Measurements from ENCODE around the gene MYO5C. TPM values are rescaled to one million over a fixed set of nuclear protein-coding genes. Genes with fewer than 3 reads are reported as not detected.

The MYO5C gene
- total RNA-seq, 1 donor = 41.2 TPM

DNA sequence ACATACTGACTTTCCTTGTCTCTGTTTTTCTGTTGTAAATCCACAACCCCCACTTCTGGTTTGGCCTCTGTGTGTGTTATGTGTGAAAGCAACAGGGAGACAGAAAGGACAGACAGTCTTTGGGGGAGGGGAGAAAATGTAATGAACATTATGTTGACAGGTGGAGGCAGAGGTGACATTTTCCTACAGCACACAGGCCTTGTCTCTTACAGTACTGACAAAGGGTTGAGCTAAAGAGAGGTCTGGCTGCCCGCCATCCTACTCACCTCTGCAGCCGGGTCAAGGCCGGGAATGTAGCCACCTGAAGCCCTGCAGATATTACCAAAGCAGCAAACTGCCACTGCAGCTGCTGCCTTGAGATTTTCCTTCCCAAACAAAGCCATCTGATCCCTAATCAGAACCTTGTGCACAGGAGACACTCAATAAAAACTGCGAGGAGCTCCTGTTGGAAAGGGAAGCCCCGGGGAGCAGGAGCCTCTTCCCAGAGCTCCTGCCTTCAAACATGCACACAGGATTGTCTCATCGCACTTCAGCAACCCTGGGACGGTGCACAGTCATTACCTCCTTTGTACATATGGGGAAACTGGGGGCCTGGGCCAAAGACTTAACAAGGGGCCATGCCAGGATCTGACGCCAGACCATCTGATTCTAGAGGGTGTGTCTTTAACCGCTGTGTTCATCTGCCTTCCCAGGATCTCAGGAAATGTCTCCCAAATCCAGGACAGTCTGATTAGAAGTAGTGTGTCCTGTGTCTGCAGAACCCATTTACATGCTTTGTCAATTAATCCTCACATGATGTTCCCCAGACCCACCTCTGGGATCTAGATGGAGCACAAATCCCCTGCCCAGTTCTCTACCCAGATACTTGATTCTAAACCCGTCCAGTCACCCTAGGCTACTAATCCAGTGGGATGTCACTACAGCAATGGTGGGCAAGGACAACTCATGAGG lies 14.2 kb downstream of the MYO5C start:
- DNase-seq (ENCODE audit: low read depth in 2 of 3, low spot score in 2 of 3) = no peak

DNA sequence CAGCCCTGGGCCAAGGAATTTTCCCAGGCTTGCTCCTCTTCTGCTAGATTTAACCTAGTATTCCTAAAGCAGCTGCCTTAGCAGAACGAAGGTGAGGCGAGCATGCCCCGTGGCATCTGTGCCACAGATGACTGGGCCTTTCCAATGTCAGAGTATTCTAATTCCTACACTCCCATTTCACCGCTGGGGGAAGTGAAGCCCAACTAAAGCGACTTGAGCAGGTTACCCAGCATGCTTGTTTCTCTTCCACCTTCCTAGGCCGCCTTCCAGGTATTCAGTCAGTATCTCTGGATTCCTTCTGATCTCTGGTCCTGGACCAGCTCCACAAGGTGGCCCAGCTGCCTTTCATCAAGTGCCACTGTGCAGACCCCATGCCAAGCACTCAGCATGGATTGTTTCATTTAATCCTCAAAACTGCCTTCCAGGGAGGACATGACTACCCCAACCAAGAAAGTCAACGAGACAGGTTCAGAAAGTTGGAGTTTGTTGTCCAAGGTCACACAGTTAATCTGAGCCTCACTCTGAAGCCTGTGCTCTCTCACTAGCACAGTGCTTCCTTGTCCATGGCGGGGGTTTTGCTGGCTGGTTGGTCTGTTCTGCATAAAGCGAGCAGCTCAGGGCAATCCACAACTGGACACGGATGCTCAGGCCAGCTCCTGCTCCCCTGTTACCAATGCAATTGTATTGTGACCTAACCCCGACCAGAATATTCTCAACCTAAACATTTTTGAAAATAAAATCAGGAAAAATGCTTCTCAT lies 15.1 kb downstream of the MYO5C start:
- no peak for DNase-seq (ENCODE audit: low read depth in 2 of 3, low spot score in 2 of 3)

DNA sequence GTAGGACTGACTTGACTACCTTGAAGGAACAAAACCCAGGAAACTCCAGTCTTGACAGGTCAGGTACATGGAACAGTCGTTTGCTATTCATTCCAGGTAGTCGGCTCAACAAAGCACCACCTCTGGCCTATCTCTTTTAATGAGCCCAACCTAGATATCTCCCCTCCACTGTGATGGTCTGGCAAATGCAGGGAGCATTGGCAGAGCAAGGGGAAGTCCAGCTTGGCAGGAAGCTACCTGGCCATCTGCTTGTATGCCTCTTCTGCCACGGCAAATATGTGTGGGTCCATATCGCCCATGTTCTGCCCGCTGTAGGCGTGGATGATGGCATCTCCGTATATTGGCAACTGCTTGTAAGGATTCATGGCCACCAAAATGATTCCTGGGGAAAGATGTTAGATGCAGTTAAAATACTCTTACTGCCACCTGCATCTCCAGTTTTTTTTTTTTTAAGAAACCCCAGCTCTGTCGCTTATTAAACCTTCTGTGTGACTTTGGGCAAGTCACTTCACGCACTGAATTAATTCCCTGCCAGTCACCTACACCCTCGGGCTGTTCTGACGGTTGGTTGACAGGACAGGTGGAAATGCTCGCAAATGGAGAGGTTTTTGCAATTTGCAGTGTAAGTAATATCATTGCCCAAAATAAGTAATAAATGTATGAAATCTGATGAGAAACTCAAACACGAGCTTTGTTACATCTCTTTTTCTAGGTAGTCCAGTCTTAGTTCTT lies 16.8 kb downstream of the MYO5C start:
- DNase-seq (ENCODE audit: low read depth in 2 of 3, low spot score in 2 of 3) = no peak

DNA sequence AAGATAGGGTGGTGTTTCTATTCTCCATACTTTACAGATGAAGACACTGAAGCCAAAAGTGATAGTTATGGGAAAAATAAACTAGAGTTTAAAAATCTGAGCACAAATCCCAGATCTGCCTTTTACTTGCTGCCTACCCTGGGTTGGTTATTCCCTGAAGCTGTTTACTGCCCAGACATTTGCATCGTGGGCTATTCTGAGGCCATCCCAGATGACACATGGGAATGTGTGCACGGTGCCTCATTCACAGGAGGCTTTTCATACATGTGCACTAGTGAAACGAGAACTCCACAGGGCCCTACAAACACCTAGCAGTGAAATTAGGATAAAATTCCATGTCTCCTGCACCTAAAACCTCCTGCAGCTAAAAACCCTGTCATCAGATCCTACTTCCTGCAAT lies 17.5 kb downstream of the MYO5C start:
- no peak for DNase-seq (ENCODE audit: low read depth in 2 of 3, low spot score in 2 of 3)

DNA sequence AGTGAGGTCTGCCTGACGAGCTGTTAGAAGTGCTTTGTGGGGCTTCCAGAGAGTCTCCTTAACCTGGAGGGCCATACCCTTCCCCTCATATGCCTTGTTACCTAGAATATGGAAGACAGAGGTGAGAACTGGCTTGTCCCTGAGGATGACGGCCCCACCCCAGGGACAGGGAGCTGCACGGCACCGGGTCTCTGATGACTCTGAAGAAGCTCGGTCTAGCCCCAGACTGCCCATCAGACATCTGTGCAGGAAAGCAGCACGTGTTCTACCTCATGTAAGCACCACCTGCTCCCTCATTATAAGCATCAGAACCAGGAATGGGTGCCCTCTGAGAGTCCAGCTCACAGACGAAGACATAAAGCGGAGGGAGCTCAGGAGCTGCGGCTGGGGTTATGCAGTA lies 18.0 kb downstream of the MYO5C start:
- no peak for DNase-seq (ENCODE audit: low read depth in 2 of 3, low spot score in 2 of 3)

DNA sequence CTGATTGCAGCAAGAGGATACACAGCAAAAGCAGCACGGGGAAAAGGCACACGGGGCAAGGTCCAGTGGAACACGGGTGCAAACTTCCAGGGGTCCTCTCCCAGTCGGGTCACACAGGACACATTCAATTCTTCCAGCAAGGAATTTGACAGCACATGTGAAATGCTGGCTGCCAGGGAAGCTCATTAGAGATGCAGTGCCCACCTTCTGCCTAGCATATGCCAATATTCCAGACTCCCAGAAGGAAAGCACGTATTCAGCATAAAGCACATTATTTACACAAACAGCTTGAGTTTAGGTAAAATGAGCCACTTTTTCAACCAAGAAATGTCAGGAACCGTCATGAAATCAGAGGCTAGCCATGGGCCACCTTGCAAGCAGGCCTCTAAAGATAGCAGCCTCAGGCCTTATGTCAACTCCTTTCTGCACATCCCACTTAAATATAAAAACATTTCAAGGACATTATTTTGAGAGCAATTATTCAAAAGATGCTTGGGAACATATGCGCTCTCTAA lies 19.3 kb downstream of the MYO5C start:
- DNase-seq (ENCODE audit: low read depth in 2 of 3, low spot score in 2 of 3) = no peak

DNA sequence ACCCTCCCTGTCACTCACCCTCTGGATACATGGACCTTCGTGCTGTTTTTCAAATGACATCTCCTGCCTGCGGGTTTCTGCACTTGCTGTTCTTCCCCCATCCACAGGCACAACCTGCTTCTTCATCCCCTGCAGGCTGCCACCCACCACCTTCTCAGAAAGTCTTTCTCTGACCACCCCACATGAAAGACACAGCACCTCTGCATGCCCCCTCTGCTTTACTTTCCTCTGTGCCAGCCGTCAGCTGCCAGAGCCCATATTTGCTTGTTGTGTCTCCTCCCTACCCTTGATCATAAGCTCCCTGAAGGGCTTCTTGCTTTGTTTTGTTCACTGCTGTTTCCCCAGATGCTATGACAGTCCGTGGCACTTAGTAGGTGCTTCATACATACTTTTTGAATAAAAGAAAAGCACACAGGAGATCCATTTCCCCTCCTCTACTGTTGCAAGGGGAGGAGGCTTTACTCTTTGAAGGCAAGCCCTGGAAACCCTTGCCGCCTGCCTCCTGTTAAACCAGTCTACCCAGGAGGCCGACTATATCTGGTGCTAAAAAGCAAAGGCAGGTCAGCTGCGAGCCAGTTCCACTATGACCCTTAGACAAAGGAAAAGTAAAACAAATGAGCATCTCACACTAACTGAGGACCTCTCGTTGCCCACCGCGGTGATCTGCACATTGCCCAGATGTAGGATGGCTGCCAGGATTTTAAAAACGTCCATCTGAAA lies 31.9 kb downstream of the MYO5C start:
- DNase-seq (ENCODE audit: low read depth in 2 of 3, low spot score in 2 of 3) = no peak

DNA sequence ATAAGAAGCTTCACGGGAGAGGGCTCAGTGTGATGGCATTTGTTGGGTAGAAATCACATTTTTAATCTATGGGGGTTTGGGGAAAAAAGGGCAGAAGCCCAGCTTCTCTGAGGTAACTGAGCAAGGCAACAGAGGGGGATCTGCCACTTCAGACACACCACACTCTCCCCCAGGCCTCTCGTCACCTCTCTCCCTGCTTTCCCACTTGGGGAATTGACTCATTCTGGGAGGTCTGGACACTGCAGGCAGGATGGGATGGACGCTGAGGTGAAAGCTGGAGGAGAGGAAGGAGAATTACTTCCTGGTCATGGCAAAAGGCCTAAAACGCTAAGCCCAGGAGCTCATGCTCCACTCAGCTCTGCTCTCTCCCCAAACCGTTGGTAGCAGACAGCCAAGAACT lies 33.2 kb downstream of the MYO5C start:
- DNase-seq (ENCODE audit: low read depth in 2 of 3, low spot score in 2 of 3) = no peak

DNA sequence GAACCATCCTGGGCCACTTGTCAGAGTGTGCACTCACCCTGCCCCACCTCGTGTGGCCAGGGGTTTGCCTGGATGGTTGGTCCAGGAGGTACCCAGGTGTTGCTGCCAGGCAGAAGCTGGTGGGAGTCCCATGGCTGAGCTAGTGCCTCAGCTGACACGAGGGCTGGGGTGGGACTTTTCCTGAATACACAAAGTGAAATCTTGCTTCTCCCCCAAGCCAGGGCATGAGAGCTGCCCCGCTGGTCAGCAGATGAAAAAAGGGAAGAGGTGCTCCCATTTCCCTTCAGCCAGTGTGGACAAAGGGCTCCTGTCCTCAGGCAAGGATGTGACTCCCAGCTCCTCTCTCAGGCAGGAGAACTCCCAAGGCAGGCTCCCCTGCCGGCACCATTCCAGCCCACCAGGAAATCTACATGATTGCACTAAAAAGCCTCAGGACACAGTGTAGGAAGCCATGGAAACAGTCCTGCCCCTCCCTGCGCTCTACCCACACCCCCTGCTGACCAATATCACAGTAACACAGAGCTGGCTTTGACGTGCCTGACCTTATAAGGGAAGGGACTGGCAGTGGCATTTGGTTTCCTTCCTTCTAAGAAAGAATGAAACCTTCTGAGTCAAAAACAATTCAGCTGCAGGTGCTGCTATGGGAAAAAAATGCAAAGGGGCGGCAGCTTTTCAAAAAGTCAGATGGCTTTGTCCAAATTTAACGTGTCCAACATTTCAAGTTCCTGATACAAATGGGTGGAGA lies 33.9 kb downstream of the MYO5C start:
- peak in 2 of 3 donors; percentile 58 to 82 for DNase-seq (ENCODE audit: low read depth in 2 of 3, low spot score in 2 of 3)

DNA sequence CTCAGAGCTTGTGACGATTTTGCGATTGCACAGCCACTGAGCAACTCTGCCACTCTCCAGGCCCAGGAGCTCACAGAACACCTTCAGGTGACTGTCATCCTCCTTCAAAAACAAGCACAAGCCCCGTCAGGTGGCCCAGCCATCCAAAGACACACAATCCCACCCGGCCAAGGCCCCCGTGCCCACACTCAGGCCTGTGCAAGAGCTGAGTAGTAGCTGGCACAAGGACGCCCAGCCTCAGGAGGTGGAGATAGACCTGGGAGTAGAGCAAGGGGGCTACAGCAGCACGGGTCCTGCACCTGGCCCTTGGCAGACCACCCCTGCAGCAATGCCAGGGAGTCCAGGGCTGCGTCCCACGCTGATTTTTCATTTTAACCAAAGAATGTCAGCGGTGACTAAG lies 34.6 kb downstream of the MYO5C start:
- DNase-seq (ENCODE audit: low read depth in 2 of 3, low spot score in 2 of 3) = no peak

DNA sequence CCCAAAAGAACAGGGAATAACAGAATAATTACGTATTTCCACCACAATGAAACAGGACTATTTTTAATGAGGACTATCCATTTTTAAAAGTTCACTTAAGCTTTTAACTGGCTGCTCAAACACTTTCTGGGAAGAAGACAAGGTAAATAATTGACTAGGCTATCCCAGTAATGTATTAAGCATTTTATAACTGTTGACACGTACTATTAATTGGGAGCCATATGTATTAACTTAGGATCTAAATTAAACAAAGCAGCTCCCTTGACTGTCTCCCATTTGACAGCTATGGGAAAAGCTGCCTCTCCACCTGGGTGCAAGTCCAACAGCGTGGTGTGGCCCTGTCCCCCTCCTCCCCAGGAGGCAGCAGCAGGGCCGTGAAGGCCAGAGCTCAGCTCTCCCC lies 36.1 kb downstream of the MYO5C start:
- DNase-seq (ENCODE audit: low read depth in 2 of 3, low spot score in 2 of 3) = no peak

DNA sequence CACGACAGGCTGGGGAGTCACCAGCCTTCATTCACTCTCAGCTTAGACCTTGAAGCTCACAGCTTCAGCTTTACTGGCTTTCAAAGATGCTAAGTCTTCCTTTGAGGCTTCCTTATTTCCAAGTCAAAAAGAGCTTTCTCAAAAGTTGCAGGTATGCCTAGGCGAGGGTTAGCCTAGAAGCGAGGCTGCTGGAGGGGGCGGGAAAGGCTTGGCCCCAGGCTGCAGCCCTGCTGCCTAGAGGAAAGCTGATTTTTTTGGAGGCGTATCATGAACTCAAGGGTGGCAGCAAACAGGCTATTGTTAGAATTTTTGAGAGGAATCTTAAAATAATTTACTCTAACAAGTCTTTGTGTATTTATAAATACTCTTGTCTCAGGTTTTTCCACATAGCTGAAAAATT lies 37.1 kb downstream of the MYO5C start:
- no peak for DNase-seq (ENCODE audit: low read depth in 2 of 3, low spot score in 2 of 3)

DNA sequence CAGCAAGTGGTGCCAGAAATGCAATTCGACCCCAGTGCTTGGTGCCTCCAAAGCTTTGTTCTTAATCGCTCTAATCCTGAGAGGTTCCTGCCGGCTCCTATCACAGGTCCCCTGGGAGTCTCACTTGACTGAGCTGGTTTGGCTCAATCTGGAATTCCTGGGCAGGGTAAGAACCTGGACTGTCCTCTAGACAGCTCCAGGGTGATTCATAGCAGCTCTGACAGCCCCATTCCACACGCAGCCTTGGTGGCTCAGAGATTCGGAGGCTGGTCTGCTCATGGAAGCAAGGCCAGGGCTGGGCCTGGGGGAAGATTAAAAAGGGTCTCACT lies 37.9 kb downstream of the MYO5C start:
- no peak for DNase-seq (ENCODE audit: low read depth in 2 of 3, low spot score in 2 of 3)

DNA sequence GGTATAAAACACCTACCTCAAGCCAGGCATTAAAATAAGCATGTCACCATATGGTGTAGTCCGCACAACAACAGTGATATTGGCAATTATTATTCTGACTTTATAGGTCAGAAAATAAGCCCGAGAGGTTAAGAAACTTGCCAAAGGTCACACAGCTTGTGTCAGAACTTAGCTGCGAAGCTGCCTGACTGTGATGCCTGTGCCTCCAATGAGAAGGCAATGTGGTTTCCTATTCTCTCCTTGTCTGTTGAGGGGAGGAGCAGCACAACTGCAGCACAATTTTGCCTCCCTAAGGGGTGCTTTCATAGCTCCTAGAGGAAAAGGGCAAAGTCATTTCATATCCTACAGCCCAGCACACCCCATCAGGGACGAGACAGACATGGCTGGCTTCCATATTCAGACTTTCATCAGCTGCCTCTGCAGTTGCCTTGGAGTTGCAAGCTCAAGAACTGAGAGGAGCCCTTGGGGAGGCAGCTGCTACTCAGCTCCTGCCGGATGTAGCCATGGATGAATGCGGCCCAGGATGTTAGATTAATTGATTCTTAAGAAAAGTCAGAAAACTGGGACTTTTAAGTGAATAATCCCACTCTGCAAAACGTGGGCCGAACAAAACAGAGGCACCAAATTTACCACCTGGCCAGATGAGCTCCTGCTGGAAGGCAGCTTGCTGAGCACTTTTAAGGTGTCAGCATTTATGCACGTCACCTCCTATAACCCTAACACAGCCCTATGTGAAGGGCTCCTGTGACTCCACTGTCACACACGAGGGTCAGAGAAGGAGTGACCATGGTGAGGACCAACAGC lies 38.5 kb downstream of the MYO5C start:
- DNase-seq (ENCODE audit: low read depth in 2 of 3, low spot score in 2 of 3) = no peak

DNA sequence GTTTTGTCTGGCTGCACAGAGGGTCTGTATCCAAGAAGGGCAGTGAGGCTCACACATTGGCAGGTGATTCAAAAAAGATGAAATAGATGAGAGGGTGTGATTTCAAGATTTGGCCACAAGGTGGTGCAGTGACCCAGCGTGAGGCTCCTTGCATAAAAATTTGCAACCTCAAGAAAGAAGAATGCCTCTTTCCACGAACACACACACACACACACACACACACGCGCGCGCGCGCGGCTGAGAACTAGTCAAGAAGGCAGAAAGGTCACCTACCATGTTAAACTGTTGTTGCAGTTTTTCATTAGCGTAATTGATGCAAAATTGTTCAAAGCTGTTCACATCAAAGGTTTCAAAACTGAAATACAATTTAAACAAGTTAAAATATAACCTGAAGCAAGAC lies 39.2 kb downstream of the MYO5C start:
- peak; percentile 65 to 86 (median 76) for DNase-seq (ENCODE audit: low read depth in 2 of 3, low spot score in 2 of 3)

DNA sequence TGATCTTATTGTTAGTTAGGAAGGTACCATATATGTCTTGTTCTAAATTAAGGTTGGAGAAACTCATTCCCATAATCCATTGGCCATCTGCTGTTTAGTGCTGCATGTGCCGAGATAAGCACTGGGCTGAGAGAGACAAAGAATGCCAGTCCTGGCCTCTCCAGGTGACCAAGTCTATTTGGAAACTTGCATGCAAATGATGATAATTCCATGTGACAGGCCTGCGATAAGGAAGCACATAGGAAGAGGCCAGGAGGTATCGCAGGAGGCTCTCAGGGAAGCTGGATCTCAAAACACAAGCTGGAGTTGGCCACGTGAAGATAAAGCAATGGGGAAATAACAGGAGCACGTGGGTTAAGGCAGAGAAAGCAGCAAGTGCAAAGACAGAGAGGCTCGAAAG lies 39.7 kb downstream of the MYO5C start:
- DNase-seq (ENCODE audit: low read depth in 2 of 3, low spot score in 2 of 3) = no peak

DNA sequence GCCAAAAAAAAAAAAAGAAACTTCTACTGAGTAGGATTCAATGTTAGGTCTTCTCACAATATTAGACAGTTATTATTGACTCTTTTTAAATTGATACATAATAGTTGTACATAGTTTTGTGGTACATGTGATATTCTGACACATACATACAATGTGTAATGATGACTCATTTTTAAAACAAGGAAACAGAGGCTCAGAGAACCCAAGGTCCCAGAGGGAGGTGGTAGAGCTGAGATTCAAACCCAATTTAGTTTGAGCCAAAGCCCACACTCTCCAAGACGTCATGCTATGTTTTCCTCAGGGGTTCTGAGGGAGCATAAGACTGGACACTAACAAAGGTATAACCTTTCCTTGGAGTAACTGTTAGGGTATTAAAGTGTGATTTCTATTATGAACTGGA lies 40.6 kb downstream of the MYO5C start:
- DNase-seq (ENCODE audit: low read depth in 2 of 3, low spot score in 2 of 3) = no peak

DNA sequence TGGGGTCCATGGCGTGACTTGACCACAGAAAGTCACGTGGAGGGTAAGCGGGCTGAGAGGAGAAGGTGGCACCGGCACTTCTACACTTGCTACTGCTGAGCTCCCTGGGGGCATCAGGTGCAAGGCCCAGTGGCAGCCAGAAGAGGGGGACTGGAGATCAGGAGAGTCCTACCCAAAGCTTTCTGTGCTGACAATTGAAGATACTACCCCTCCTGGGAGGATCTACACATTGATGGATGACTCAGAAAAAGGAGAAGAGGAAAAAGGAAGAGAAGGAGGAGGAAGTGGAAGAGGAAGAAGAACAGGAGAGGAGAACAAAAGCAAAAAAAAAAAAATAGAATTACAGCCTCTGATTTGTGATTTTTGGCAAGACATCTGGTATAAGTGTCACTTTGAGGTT lies 41.2 kb downstream of the MYO5C start:
- DNase-seq (ENCODE audit: low read depth in 2 of 3, low spot score in 2 of 3) = no peak

DNA sequence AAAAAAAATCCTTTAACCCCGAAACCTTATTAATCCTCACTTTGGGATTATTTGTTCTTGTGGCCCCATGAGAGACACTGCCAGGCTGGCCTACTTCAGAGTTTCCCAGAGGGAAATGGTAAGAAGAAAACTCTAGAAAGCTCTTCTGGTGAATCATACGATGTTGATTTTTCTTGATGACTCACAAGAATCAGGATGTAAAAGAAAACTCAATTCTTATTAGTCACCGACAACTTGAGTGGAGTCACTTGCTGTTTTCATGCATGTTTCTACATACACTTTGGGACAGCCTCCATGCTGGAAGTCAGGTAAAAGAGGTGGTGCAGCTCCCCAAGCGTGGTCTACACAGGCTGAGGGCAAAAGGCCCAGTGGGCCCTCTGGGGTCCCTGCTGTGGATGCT lies 42.8 kb downstream of the MYO5C start:
- DNase-seq (ENCODE audit: low read depth in 2 of 3, low spot score in 2 of 3) = no peak
